Thymus (tissue), 2 donors: Measurements from ENCODE around the gene PPP4R4. TPM values are rescaled to one million over a fixed set of nuclear protein-coding genes. Genes with fewer than 3 reads are reported as not detected.

Source experiments
- polyA plus RNA-seq: library from polyadenylated mRNA; stranded (reverse); fragments of 200-250 nt; gene quantifications from one replicate; pipeline ENCODE4 v1.2.3, GENCODE V29; 2013
- total RNA-seq: library from RNA; stranded (reverse); fragments of 120-200 nt; gene quantifications from one replicate; pipeline ENCODE4 v1.2.4, GENCODE V29; 2013
- donor health status: healthy.

The PPP4R4 gene
- total and polyA plus RNA-seq, 2 donors = 0.24 to 1.3 TPM

Other genes with a start within 250 kb of the PPP4R4 start
- gene FAM181A, start 247.0 kb upstream of the PPP4R4 start, total RNA-seq = not detected
- 0.11 TPM for gene FAM181A, start 247.0 kb upstream of the PPP4R4 start, polyA plus RNA-seq
- gene ASB2, start 197.8 kb upstream of the PPP4R4 start, total RNA-seq = 3.7 TPM
- gene ASB2, start 197.8 kb upstream of the PPP4R4 start, polyA plus RNA-seq = 2.6 TPM
- not detected for gene CCDC197, start 177.0 kb upstream of the PPP4R4 start, total RNA-seq
- gene CCDC197, start 177.0 kb upstream of the PPP4R4 start, polyA plus RNA-seq = not detected
- gene OTUB2, start 148.0 kb upstream of the PPP4R4 start, total RNA-seq = 0.52 TPM
- gene OTUB2, start 148.0 kb upstream of the PPP4R4 start, polyA plus RNA-seq = 0.27 TPM
- gene DDX24, start 93.1 kb upstream of the PPP4R4 start, total RNA-seq = 191 TPM
- 103 TPM for gene DDX24, start 93.1 kb upstream of the PPP4R4 start, polyA plus RNA-seq
- gene IFI27L1, start 93.0 kb upstream of the PPP4R4 start, total RNA-seq = 26.4 TPM
- gene IFI27L1, start 93.0 kb upstream of the PPP4R4 start, polyA plus RNA-seq = 16.7 TPM
- gene IFI27, start 63.6 kb upstream of the PPP4R4 start, total RNA-seq = 360 TPM
- 839 TPM for gene IFI27, start 63.6 kb upstream of the PPP4R4 start, polyA plus RNA-seq
- 79.1 TPM for gene IFI27L2, start 44.7 kb upstream of the PPP4R4 start, total RNA-seq
- 118 TPM for gene IFI27L2, start 44.7 kb upstream of the PPP4R4 start, polyA plus RNA-seq
- 0.05 TPM for gene SERPINA10, start 118.9 kb downstream of the PPP4R4 start, total RNA-seq
- 0.14 TPM for gene SERPINA10, start 118.9 kb downstream of the PPP4R4 start, polyA plus RNA-seq
- gene SERPINA6, start 149.0 kb downstream of the PPP4R4 start, total RNA-seq = 0.33 TPM
- gene SERPINA6, start 149.0 kb downstream of the PPP4R4 start, polyA plus RNA-seq = 0.91 TPM
- not detected for gene SERPINA2, start 192.4 kb downstream of the PPP4R4 start, total RNA-seq
- gene SERPINA2, start 192.4 kb downstream of the PPP4R4 start, polyA plus RNA-seq = 0.09 TPM
- 9.4 TPM for gene SERPINA1, start 214.3 kb downstream of the PPP4R4 start, total RNA-seq
- 26.8 TPM for gene SERPINA1, start 214.3 kb downstream of the PPP4R4 start, polyA plus RNA-seq